ENCODE results near the gene MYO16. TPM values are rescaled to one million over a fixed set of nuclear protein-coding genes. Genes with fewer than 3 reads are reported as not detected.

The MYO16 gene
- total RNA-seq, 1 experiment from 2014 or later: 0.49 TPM

DNA sequence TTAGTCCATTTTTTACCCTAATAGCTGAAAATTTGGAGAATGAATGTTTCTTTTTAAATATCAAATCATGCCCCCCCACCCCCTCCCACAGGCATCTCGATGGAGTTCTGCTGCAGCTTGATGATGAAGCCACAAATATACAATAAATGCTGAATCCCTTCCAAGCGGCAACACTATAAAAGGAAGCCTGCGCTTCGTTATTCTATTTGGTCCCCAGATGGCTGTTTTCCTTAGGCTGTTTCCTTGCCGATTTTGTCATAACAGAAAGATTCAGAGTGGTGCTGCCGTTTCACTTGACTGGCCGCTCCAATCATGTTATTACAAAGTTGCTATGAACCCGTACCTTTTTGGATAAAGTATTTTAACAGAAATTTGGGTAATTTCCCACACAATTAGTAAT lies 79.5 kb downstream of the MYO16 start:
- ChIA-PET CTCF (no interaction called here), POLR2A (ENCODE audit: low non-redundant PET) (no interaction called here)
- no peaks in the 10 kb centered on the region for H3K36me3 ChIP-seq (ENCODE audit: insufficient read depth, low read length, poor library complexity, severe bottlenecking)
- TF ChIP-seq EZH2 (IDR thresholded peaks at IDR 0.05; ENCODE audit: borderline replicate concordance, low read depth, low read length, poor library complexity, severe bottlenecking) (no peak), CTCF (conservative IDR thresholded peaks at IDR 0.05; ENCODE audit: low read depth, low read length) (no peak)
- H3K9me3 ChIP-seq (ENCODE audit: low read depth, low read length, poor library complexity, severe bottlenecking): no peaks in the 10 kb centered on the region
- no peak overlapping the region for H3K27ac ChIP-seq (ENCODE audit: low read depth, low read length, poor library complexity, severe bottlenecking)
- no peaks in the 10 kb centered on the region for H3K4me1 ChIP-seq (ENCODE audit: insufficient read depth, low read length, poor library complexity, severe bottlenecking)
- DNase-seq (ENCODE audit: low spot score): no peak
- H3K27me3 ChIP-seq (replicated peaks; ENCODE audit: insufficient read depth, low read depth, low read length, poor library complexity): no peaks in the 10 kb centered on the region
- intact Hi-C loops (cut with micrococcal nuclease; ENCODE audit: unreplicated experiment): no loop called here
- no TSS peak for BruUV-seq (replicated peaks)
- H3K4me3 ChIP-seq (ENCODE audit: low read depth, low read length, poor library complexity, severe bottlenecking): no peak overlapping the region

DNA sequence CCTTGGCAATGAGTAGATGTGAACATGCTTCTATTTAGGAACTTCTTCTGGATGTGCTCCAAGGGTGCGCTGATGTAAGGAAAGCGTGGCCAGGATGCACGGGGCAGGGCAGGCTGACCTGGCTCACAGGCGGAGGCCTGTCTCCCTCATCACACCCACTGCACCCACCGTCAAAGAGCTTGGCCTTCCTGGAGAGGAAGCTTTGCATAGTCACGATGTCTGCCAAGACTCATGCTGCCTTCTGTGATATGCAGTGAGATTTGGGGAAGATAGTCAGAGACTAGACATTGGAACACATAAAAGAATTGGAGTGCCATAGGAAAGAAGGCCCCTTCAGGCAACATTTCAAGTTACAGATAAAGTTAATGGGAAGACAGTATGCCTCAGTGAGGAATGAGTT lies 82.0 kb downstream of the MYO16 start:
- Histone ChIP-seq H3K9me3 (ENCODE audit: low read depth, low read length, poor library complexity, severe bottlenecking) (no peaks in the 10 kb centered on the region), H3K4me1 (ENCODE audit: insufficient read depth, low read length, poor library complexity, severe bottlenecking) (no peaks in the 10 kb centered on the region), H3K27me3 (replicated peaks; ENCODE audit: insufficient read depth, low read depth, low read length, poor library complexity) (no peaks in the 10 kb centered on the region), H3K36me3 (ENCODE audit: insufficient read depth, low read length, poor library complexity, severe bottlenecking) (no peaks in the 10 kb centered on the region), H3K27ac (ENCODE audit: low read depth, low read length, poor library complexity, severe bottlenecking) (no peak overlapping the region), H3K4me3 (ENCODE audit: low read depth, low read length, poor library complexity, severe bottlenecking) (no peak overlapping the region)
- POLR2A ChIA-PET (ENCODE audit: low non-redundant PET): no interaction called here
- no peak for TF ChIP-seq CTCF (conservative IDR thresholded peaks at IDR 0.05; ENCODE audit: low read depth, low read length)
- TF ChIP-seq EZH2 (IDR thresholded peaks at IDR 0.05; ENCODE audit: borderline replicate concordance, low read depth, low read length, poor library complexity, severe bottlenecking): no peak
- CTCF ChIA-PET: no interaction called here
- intact Hi-C loops (cut with micrococcal nuclease; ENCODE audit: unreplicated experiment): no loop called here
- no peak for DNase-seq (ENCODE audit: low spot score)
- BruUV-seq (replicated peaks): no TSS peak

GRCh38 chr13:108725471-108725870 lies 96.1 kb downstream of the MYO16 start:
- no peak for TF ChIP-seq EZH2 (IDR thresholded peaks at IDR 0.05; ENCODE audit: borderline replicate concordance, low read depth, low read length, poor library complexity, severe bottlenecking)
- no peak for TF ChIP-seq CTCF (conservative IDR thresholded peaks at IDR 0.05; ENCODE audit: low read depth, low read length)
- Histone ChIP-seq H3K4me1 (ENCODE audit: insufficient read depth, low read length, poor library complexity, severe bottlenecking) (no peaks in the 10 kb centered on the region), H3K4me3 (ENCODE audit: low read depth, low read length, poor library complexity, severe bottlenecking) (no peak overlapping the region), H3K27me3 (replicated peaks; ENCODE audit: insufficient read depth, low read depth, low read length, poor library complexity) (no peaks in the 10 kb centered on the region), H3K36me3 (ENCODE audit: insufficient read depth, low read length, poor library complexity, severe bottlenecking) (no peaks in the 10 kb centered on the region), H3K9me3 (ENCODE audit: low read depth, low read length, poor library complexity, severe bottlenecking) (no peaks in the 10 kb centered on the region), H3K27ac (ENCODE audit: low read depth, low read length, poor library complexity, severe bottlenecking) (no peak overlapping the region)
- ChIA-PET CTCF (no interaction called here), POLR2A (ENCODE audit: low non-redundant PET) (no interaction called here)
- intact Hi-C loops (cut with micrococcal nuclease; ENCODE audit: unreplicated experiment): no loop called here
- no TSS peak for BruUV-seq (replicated peaks)
- DNase-seq (ENCODE audit: low spot score): no peak
